Prostate gland (tissue), 2 donors: ENCODE results near the gene ABI3BP. TPM values are rescaled to one million over a fixed set of nuclear protein-coding genes. Genes with fewer than 3 reads are reported as not detected.

ENCODE experiments used
- DNase-seq: peaks from one replicate; pipeline ENCODE4 v3.0.0-alpha.2; 2019; ENCODE audit warnings: low spot score
- H3K27ac ChIP-seq, 2 donors: fragments of 200-600 bp; sonication (generic); 2 replicates each; pipeline ENCODE4 v1.5.1; 2017 to 2019
- H3K27me3 ChIP-seq: fragments of 200-600 bp; sonication (generic); replicated peaks from 2 replicates; pipeline ENCODE4 v1.5.1; 2019; ENCODE audit not compliant: insufficient read depth
- H3K36me3 ChIP-seq, 2 donors: fragments of 200-600 bp; sonication (generic); 1 replicate in 1 of 2; 2 replicates in 1 of 2; pipeline versions ENCODE4 v1.5.1 to v1.8.1; 2017 to 2019
- H3K4me1 ChIP-seq: fragments of 200-600 bp; sonication (generic); replicated peaks from 2 replicates; pipeline ENCODE4 v1.5.1; 2019
- H3K4me3 ChIP-seq, 2 donors: fragments of 200-600 bp; sonication (generic); 2 replicates each; pipeline ENCODE4 v1.5.1; 2017 to 2019
- H3K9me3 ChIP-seq: fragments of 200-600 bp; sonication (generic); 2 replicates; pipeline ENCODE4 v1.5.1; 2017
- CTCF ChIP-seq, 4 experiments: fragments of 200-600 bp in 2 of 4; fragments of 450-650 bp in 2 of 4; sonication (generic) in 2 of 4; IDR thresholded peaks; 1 replicate in 3 of 4; 2 replicates in 1 of 4; pipeline ENCODE4 v1.5.1; 2016 to 2019; ENCODE audit warnings: antibody characterized with exemption in 4 of 4, mild to moderate bottlenecking in 2 of 4, moderate library complexity in 2 of 4
- POLR2A ChIP-seq: fragments of 450-650 bp; IDR thresholded peaks from one replicate; pipeline ENCODE4 v1.6.1; 2016; ENCODE audit warnings: antibody characterized with exemption, mild to moderate bottlenecking
- POLR2AphosphoS5 ChIP-seq: sonication (generic); formaldehyde crosslinking; IDR thresholded peaks from one replicate; pipeline ENCODE4 v1.6.1; 2017; ENCODE audit warnings: antibody characterized with exemption
- WGBS: methylation state at CpG from one replicate; pipeline ENCODE4 v1.1.5; 2018; 5-methylcytosine and 5-hydroxymethylcytosine counted together
- intact Hi-C: fragments of 100-400 bp; cut with DNase I; formaldehyde crosslinking; loops from one replicate; pipeline ENCODE4 v1.14.2; 2022
- total RNA-seq, 2 donors: library from RNA; depleted of rRNA; stranded (reverse); fragments of >200 nt; gene quantifications; one replicate each; pipeline ENCODE4 v1.1.0, GENCODE V29; 2016

Gene ABI3BP
- total RNA-seq, 2 donors from 2014 or later: 15.3 to 16.6 TPM

GRCh38 chr3:101009386-101009785 lies 16.2 kb upstream of the ABI3BP start:
- intact Hi-C loops: no loop called here

GRCh38 chr3:100999160-100999559 lies 5.9 kb upstream of the ABI3BP start:
- Histone ChIP-seq H3K4me1 (no peaks in the 10 kb centered on the region), H3K36me3 (no peaks in the 10 kb centered on the region), H3K4me3 (no peak overlapping the region), H3K9me3 (no peaks in the 10 kb centered on the region), H3K27me3 (no peaks in the 10 kb centered on the region), H3K27ac (no peak overlapping the region)
- DNase-seq: no peak
- 92% methylated on average over 2 of the region's 2 CpGs for WGBS
- TF ChIP-seq CTCF (IDR thresholded peaks at IDR 0.05) (no peak), POLR2A (no peak)
- intact Hi-C loops: no loop called here

More at GRCh38 chr3:101009386-101009785, 16.2 kb upstream of the ABI3BP start:
- no peaks in the 10 kb centered on the region for H3K27me3 ChIP-seq
- H3K27ac ChIP-seq: no peak overlapping the region
- no peaks in the 10 kb centered on the region for H3K4me1 ChIP-seq
- TF ChIP-seq POLR2A: no peak
- TF ChIP-seq CTCF (IDR thresholded peaks at IDR 0.05): no peak
- TF ChIP-seq POLR2AphosphoS5: no peak
- no peak overlapping the region for H3K4me3 ChIP-seq
- no peak for DNase-seq
- no peaks in the 10 kb centered on the region for H3K9me3 ChIP-seq
- no peaks in the 10 kb centered on the region for H3K36me3 ChIP-seq
- whole genome bisulfite sequencing: 55% methylated on average over 2 of the region's 2 CpGs

- Histone ChIP-seq H3K4me1 (no peaks in the 10 kb centered on the region), H3K27me3 (no peaks in the 10 kb centered on the region), H3K9me3 (no peaks in the 10 kb centered on the region), H3K36me3 (no peaks in the 10 kb centered on the region), H3K4me3 (no peak overlapping the region), H3K27ac (no peak overlapping the region)
- TF ChIP-seq POLR2AphosphoS5 (no peak), CTCF (IDR thresholded peaks at IDR 0.05) (no peak), POLR2A (no peak)
- intact Hi-C loops: no loop called here
- DNase-seq: no peak
- WGBS: 31% methylated on average over 2 of the region's 2 CpGs
Observed at GRCh38 chr3:100994809-100995208, 1.6 kb upstream of the ABI3BP start.

- Histone ChIP-seq H3K27ac (no peak overlapping the region), H3K9me3 (no peaks in the 10 kb centered on the region), H3K27me3 (no peaks in the 10 kb centered on the region), H3K4me1 (no peaks in the 10 kb centered on the region), H3K36me3 (no peaks in the 10 kb centered on the region), H3K4me3 (no peak overlapping the region)
- no peak for DNase-seq
- 83% methylated on average over 5 of the region's 5 CpGs for WGBS
- no peak for TF ChIP-seq CTCF (IDR thresholded peaks at IDR 0.05)
- intact Hi-C loops: no loop called here
Observed at GRCh38 chr3:100994187-100994586, 966 bp upstream of the ABI3BP start.

GRCh38 chr3:100992231-100993012 lies 799 bp downstream of the ABI3BP start:
- DNase-seq: peak; percentile 19
- no peaks in the 10 kb centered on the region for H3K4me1 ChIP-seq

More at GRCh38 chr3:100992231-100993012, 799 bp downstream of the ABI3BP start:
- peak overlapping the region; percentile 32 to 48 for H3K27ac ChIP-seq
- TF ChIP-seq CTCF (IDR thresholded peaks at IDR 0.05): no peak
- no peak for TF ChIP-seq POLR2A
- TF ChIP-seq POLR2AphosphoS5: no peak
- no peaks in the 10 kb centered on the region for H3K36me3 ChIP-seq
- H3K9me3 ChIP-seq: no peaks in the 10 kb centered on the region
- intact Hi-C loops: no loop called here
- peak overlapping the region; percentile 15 to 28 for H3K4me3 ChIP-seq
- 8% methylated on average over 3 of the region's 3 CpGs for WGBS
- H3K27me3 ChIP-seq: no peaks in the 10 kb centered on the region
